ENCODE results near the gene VAT1. TPM values are rescaled to one million over a fixed set of nuclear protein-coding genes. Genes with fewer than 3 reads are reported as not detected.
"Not testable (repeated sequence)": the region's sequence is repeated elsewhere in the genome, so short reads cannot be mapped to it uniquely, and the experiment has no call there.

VAT1 gene
- total RNA-seq, 4 donors from 2014 or later: 118 to 153 (median 131) TPM

GRCh38 chr17:42997984-42998938 is 23.9 kb downstream of the VAT1 start, which contains the start of gene RPL27:
Gene RPL27, plus strand, starts transcription at chr17:42998419. Its CDS starts 332 bp downstream, at chr17:42998751.
- WGBS, 2 donors: 1% methylated on average over 38 of the region's 49 CpGs
- DNase-seq: peak; percentile 99
- TF ChIP-seq POLR2A (IDR thresholded peaks at IDR 0.05) (peak; percentile 34 to 89), CTCF (IDR thresholded peaks at IDR 0.05) (peak; percentile 92 to 95 (median 94))
- Histone ChIP-seq H3K9me3 (no peaks in the 10 kb centered on the region), H3K4me3 (replicated peaks in 1 of 3) (peak within 1 kb of the TSS; percentile 63 to 80 (median 69)), H3K4me1 (peaks cover 11 to 21% of the 10 kb centered on the region in 2 donors), H3K27ac (peak within 1 kb of the TSS; percentile 82 to 95 (median 92)), H3K36me3 (peaks cover 32 to 35% of the 10 kb centered on the region in 2 donors), H3K27me3 (no peaks in the 10 kb centered on the region)
- intact Hi-C loops (cut with DNase I): no loop called here

GRCh38 chr17:42997390-42997983 is 24.7 kb downstream of the VAT1 start:
- Histone ChIP-seq H3K27me3 (no peaks in the 10 kb centered on the region), H3K27ac (peak overlapping the region in 2 of 3 donors; percentile 13 to 59), H3K36me3 (peaks cover 24 to 35% of the 10 kb centered on the region in 2 donors), H3K4me3 (replicated peaks in 1 of 3) (no peak overlapping the region), H3K9me3 (no peaks in the 10 kb centered on the region), H3K4me1 (peaks cover 11 to 21% of the 10 kb centered on the region in 2 donors)
- DNase-seq: no peak
- WGBS, 2 donors: 22 to 26% methylated on average over 5 of the region's 5 CpGs
- no peak for TF ChIP-seq POLR2A (IDR thresholded peaks at IDR 0.05)
- no peak for TF ChIP-seq CTCF (IDR thresholded peaks at IDR 0.05)
- intact Hi-C loops (cut with DNase I): no loop called here

- intact Hi-C loops (cut with DNase I); H3K4me3 ChIP-seq (replicated peaks in 1 of 3); H3K27me3 ChIP-seq; H3K4me1 ChIP-seq; DNase-seq; H3K27ac ChIP-seq; H3K9me3 ChIP-seq: not testable (repeated sequence)
- 84 to 87% methylated on average over 10 of the region's 10 CpGs for WGBS, 2 donors
- peaks cover 29 to 41% of the 10 kb centered on the region in 2 donors for H3K36me3 ChIP-seq
Measured at GRCh38 chr17:42993913-42994312, 28.3 kb downstream of the VAT1 start.

GRCh38 chr17:42992872-42993271 is 29.3 kb downstream of the VAT1 start:
- 84 to 94% methylated on average over 5 of the region's 5 CpGs for WGBS, 2 donors
- H3K36me3 ChIP-seq: peaks cover 39 to 52% of the 10 kb centered on the region in 2 donors

More at GRCh38 chr17:42992872-42993271, 29.3 kb downstream of the VAT1 start:
- H3K9me3 ChIP-seq: no peaks in the 10 kb centered on the region
- intact Hi-C loops (cut with DNase I): no loop called here
- no peak overlapping the region for H3K27ac ChIP-seq
- no peaks in the 10 kb centered on the region for H3K27me3 ChIP-seq
- H3K4me3 ChIP-seq (replicated peaks in 1 of 3): no peak overlapping the region
- no peak for TF ChIP-seq POLR2A (IDR thresholded peaks at IDR 0.05)
- TF ChIP-seq CTCF (IDR thresholded peaks at IDR 0.05): no peak
- peaks cover 0 to 6% of the 10 kb centered on the region in 2 donors for H3K4me1 ChIP-seq
- no peak for DNase-seq

All from thyroid gland (tissue), 4 donors.